Activated CD4-positive, alpha-beta T cell treated with anti-CD3 and anti-CD28 coated beads, Interleukin-2, amount 50 U/mL, for 24 hours (primary cell): ENCODE measurements around the gene ZDHHC6.
"Not testable (repeated sequence)": the region's sequence is repeated elsewhere in the genome, so short reads cannot be mapped to it uniquely, and the experiment has no call there.

Experiments
- DNase-seq, 2 donors: peaks; one replicate each; pipeline ENCODE4 v3.0.0-alpha.2; 2020; ENCODE audit warnings: low read depth in 1 of 2, low spot score in 1 of 2

Gene ZDHHC6, protein sequence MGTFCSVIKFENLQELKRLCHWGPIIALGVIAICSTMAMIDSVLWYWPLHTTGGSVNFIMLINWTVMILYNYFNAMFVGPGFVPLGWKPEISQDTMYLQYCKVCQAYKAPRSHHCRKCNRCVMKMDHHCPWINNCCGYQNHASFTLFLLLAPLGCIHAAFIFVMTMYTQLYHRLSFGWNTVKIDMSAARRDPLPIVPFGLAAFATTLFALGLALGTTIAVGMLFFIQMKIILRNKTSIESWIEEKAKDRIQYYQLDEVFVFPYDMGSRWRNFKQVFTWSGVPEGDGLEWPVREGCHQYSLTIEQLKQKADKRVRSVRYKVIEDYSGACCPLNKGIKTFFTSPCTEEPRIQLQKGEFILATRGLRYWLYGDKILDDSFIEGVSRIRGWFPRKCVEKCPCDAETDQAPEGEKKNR

GRCh38 chr10:112446855-112447619 is at the start of gene ZDHHC6, which contains the start of gene VTI1A:
TSS of gene ZDHHC6 (minus strand) at chr10:112446914. CDS start at chr10:112445436, 1,478 bp downstream.
TSS of gene VTI1A (plus strand) at chr10:112447215. CDS start at chr10:112447374, 159 bp downstream.
- DNase-seq, result peak; percentile 74 to 78

DNA sequence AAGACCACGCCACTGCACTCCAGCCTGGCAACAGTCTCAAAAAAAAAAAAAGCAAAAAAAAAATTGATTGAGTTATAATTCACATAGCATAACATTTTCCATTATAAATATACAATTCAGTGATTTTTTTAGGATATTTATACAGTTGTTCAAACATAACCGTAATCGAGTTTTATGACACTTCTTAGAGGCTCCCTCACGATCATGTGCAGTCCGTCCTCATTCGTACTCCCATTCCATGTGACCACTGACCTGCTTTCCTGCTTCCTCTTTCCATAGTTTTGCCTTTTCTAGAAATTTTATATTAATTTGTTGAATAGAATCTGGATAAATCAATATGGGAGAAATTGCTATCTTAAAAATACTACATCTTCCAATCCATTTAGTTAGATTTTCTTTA is 46.0 kb upstream of the ZDHHC6 start:
- DNase-seq, result no peak

GRCh38 chr10:112491144-112491543 is 44.4 kb upstream of the ZDHHC6 start:
- DNase-seq, result no peak

DNA sequence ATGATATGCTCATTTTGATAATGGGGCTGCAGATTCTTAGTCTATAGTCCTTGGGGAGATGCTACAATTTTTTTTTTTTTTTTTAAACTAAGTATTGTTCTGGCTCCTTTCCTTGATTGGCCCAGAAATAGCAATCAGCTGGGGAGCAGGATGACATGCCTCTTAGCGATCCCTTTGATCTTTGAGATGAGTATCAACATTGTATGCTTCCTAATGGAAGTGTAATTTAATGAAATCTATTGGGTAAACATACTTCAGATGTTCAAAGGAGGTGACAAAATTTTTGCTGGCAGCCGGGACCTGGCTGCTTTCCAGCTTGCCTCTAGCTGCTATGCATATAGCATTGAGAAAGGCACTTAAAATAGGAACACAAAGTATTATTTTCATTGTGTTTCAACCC is 43.8 kb upstream of the ZDHHC6 start:
- no peak for DNase-seq

DNA sequence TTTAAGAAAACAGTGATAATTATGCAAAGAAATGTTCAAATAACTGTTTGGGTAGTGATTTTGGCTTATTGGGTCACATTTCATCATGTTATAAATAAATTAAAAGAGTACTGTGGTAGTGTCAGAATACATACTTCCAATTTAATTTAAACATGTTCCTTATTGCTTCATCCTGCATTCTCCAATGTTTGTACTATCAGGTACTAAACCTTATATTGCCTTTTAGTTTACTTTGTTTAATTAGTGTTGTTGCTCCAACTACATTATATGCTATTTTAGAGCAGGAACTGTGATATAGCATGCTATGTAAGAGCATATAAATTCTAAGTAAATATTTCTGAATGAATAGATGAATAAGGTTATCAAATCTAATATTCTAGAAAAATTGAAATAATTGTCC is 41.2 kb upstream of the ZDHHC6 start:
- no peak for DNase-seq

- no peak for DNase-seq
Measured at GRCh38 chr10:112484399-112484798, 37.7 kb upstream of the ZDHHC6 start.

- DNase-seq, result no peak
Measured at GRCh38 chr10:112481602-112482001, 34.9 kb upstream of the ZDHHC6 start.

- no peak for DNase-seq
Measured at GRCh38 chr10:112475575-112476218, 29.0 kb upstream of the ZDHHC6 start.

- no peak for DNase-seq
Measured at GRCh38 chr10:112471878-112472487, 25.3 kb upstream of the ZDHHC6 start.

GRCh38 chr10:112467541-112468075 is 20.9 kb upstream of the ZDHHC6 start:
- no peak for DNase-seq

DNA sequence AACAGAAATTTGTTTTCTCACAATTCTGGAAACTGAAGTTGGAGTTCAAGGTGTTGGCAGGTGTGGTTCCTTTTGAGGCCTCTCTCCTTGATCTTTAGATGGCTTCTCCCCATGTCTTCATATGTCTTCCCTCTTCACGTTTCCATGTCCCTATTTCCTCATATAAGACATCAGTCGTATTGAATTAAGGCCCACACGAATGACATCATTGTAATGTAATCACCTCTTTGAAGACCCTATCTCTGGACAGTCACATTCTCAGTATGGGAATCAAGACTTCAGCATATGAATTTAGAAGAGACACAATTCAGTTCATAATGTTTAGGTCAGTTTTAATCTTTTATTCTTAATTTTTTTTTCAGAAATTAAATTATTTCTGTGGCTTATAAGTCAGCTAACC is 20.1 kb upstream of the ZDHHC6 start:
- DNase-seq, result no peak

- no peak for DNase-seq
Measured at GRCh38 chr10:112465299-112465883, 18.7 kb upstream of the ZDHHC6 start.

GRCh38 chr10:112464074-112464473 is 17.4 kb upstream of the ZDHHC6 start:
- not testable (repeated sequence) for DNase-seq

GRCh38 chr10:112461029-112461887 is 14.5 kb upstream of the ZDHHC6 start:
- DNase-seq, result peak in 1 of 2 donors; percentile 11

GRCh38 chr10:112460366-112460765 is 13.7 kb upstream of the ZDHHC6 start:
- DNase-seq, result no peak

DNA sequence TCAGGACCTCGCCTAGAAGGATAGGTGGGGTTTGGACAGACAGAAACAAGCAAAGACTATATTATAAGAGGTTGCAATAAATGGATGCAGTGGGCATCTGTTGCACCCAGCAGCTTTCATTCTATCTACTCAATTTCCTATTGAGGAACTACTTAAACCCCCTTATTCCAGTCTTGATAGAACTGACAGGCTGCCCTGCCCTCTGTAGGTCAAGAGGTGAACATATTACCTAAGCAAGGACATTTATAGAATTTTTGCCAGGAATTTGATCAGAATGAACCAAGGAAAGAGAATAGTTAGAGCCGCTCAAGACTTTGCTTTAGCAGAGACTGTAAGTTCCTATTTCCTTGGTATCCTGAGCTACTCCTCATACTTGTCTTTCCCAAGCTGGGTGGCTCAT is 9.8 kb upstream of the ZDHHC6 start:
- no peak for DNase-seq

- DNase-seq, result no peak
Measured at GRCh38 chr10:112454910-112455779, 8.4 kb upstream of the ZDHHC6 start.

DNA sequence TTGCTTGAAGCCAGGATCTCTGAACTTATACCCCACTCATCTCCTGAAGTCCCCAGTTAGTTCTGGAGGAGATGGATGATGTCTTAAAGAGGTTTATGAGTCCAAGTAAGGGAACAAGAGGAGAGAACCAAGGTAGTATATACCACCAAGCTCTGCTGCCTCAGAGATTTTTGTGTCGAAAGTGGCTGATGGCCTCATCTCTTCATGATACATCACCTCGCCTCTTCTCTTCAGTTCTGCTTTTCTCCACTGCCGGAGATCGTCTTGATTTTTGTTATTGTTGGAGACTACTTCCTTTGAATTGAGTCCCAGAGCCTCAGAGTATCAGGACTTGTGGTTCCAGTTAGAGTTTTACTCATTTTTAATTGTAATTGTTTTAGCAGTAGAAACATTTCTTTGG is 2.2 kb upstream of the ZDHHC6 start:
- DNase-seq, result no peak

- no peak for DNase-seq
Measured at GRCh38 chr10:112447620-112447928, 860 bp upstream of the ZDHHC6 start.
